Epithelial cell of proximal tubule (primary cell): ENCODE data around the gene HOXA9. TPM values are rescaled to one million over a fixed set of nuclear protein-coding genes. Genes with fewer than 3 reads are reported as not detected.
A peak's percentile ranks its signal among the peaks of the same experiment; 100 is the strongest.

ENCODE experiments used
- DNase-seq: peaks from one replicate; pipeline ENCODE4 v3.0.0-alpha.2; 2011; ENCODE audit warnings: low read depth
- H3K4me3 ChIP-seq: 2 replicates; pipeline ENCODE4 v1.5.1; 2011; ENCODE audit warnings: low read depth, mild to moderate bottlenecking, low read length
- total RNA-seq: library from RNA; depleted of rRNA; stranded (reverse); fragments of >200 nt; gene quantifications from 2 replicates; pipeline ENCODE4 v1.2.3, GENCODE V29; 2015
- TF ChIP-seq, protein P1 (sequence below): conservative IDR thresholded peaks from 2 replicates; pipeline ENCODE4 v1.5.1; 2012; ENCODE audit warnings: low read depth, mild to moderate bottlenecking, low read length

The HOXA9 gene
- total RNA-seq, 1 donor from 2014 or later = 104 TPM

DNA sequence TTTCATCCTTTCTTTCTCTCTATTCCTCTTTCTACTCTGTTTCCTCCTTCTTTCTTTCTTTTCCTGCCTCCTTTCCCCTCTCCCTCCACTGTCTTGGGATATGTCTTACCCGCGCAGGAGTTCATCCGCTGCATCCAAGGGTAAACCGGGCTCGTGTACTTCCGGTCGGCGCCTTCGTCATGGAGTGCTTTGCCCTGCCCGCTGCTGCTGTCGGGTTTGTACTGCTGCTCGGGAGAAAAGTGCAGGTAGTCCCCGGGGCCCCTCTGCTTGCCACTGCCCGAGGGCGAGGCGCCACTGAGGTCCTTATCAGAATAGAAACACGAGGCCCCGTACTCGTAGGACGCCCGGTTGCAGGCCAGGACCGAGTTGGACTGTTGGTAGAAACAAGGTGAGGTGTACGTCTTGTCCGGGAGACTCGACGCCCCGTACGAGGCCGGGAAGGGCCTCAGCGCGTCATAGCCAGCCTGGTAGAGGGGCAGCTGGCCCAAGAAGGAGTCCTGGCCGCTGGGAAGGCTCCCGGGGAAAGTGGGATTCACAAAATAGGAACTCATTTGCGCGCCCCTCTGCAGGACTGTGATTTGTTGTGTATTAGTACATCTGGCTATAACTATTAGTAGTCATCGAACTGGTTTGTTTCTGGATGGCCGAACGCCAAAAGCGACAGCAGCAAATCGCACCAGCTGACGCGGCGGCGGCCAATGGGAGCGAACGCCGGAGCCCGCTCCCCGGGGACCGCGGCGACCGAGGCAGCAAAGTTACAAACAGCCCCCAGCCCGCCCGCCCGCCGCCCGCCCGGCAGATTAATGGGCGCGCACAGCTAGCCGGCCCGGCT is 17.9 kb downstream of the HOXA9 start, which contains the start of gene HOXA6:
Gene HOXA6 (minus strand): TSS at position 576 of the 832 bp plus-strand sequence. CDS start 25 bp downstream, at position 551.
- TF ChIP-seq, protein P1, sequence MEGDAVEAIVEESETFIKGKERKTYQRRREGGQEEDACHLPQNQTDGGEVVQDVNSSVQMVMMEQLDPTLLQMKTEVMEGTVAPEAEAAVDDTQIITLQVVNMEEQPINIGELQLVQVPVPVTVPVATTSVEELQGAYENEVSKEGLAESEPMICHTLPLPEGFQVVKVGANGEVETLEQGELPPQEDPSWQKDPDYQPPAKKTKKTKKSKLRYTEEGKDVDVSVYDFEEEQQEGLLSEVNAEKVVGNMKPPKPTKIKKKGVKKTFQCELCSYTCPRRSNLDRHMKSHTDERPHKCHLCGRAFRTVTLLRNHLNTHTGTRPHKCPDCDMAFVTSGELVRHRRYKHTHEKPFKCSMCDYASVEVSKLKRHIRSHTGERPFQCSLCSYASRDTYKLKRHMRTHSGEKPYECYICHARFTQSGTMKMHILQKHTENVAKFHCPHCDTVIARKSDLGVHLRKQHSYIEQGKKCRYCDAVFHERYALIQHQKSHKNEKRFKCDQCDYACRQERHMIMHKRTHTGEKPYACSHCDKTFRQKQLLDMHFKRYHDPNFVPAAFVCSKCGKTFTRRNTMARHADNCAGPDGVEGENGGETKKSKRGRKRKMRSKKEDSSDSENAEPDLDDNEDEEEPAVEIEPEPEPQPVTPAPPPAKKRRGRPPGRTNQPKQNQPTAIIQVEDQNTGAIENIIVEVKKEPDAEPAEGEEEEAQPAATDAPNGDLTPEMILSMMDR = no peak
- peak within 1 kb of the TSS; percentile 75 for H3K4me3 ChIP-seq
- DNase-seq = no peak

GRCh38 chr7:27146491-27147198 is 18.7 kb downstream of the HOXA9 start:
- TF ChIP-seq, protein P1 = no peak
- no peak for DNase-seq
- peak overlapping the region; percentile 75 for H3K4me3 ChIP-seq

- no peak for DNase-seq
- peak overlapping the region; percentile 75 for H3K4me3 ChIP-seq
- TF ChIP-seq, protein P1 = no peak
These were observed 19.4 kb downstream of the HOXA9 start for GRCh38 chr7:27145914-27146412.

DNA sequence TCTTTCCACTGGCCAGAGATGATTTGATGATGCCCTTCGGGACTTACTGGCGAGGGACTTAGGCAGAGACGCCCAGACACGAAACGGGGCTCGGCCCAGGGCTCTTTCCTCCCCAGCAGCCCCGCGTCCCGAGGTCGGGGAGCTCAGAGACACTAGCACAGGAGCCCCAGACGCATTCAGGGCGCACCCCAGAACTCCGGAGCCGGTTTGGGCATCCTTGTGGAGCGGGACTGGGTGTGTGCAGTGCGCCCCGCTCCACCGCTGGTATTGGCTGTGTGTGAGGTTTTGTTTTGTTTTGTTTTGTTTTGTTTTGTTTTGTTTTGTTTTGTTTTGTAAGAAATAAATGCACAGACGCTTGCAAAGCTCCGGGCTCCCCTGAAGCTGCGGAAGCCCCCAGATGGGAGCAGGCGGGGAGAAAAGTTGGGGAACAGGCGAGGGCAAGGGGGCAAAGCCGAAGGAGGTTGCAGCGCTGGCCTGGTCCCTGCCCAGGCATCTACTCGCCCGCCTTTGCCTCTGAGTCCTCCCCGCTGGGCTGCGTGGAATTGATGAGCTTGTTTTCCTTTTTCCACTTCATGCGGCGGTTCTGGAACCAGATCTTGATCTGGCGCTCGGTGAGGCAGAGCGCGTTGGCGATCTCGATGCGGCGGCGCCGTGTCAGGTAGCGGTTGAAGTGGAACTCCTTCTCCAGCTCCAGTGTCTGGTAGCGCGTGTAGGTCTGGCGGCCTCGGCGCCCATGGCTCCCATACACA is 20.0 kb downstream of the HOXA9 start:
- TF ChIP-seq, protein P1 = no peak

DNA sequence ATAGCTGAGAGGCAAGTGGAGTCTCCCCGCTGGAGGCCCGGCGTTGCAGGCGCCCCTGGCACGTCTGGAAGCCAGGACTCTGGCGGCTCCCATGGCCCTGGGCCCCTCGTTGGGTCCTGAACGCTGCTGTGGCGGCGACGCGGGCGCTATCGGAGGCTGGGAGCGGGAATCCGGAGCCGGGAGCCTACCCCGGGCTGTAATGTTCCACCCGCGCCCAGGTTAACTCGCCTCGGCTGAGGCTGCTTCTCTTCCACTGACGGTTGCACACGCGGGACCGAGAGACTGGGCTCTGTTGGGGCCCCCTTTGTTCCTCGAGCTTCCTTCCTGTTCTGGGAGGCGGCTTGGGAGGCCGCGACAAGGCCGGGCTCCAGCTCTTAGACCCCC is 20.6 kb downstream of the HOXA9 start:
- TF ChIP-seq, protein P1 = no peak
- peak overlapping the region; percentile 75 for H3K4me3 ChIP-seq
- DNase-seq = no peak

More for the DNA sequence above, 20.0 kb downstream of the HOXA9 start:
- peak overlapping the region; percentile 75 for H3K4me3 ChIP-seq
- DNase-seq = no peak

DNA sequence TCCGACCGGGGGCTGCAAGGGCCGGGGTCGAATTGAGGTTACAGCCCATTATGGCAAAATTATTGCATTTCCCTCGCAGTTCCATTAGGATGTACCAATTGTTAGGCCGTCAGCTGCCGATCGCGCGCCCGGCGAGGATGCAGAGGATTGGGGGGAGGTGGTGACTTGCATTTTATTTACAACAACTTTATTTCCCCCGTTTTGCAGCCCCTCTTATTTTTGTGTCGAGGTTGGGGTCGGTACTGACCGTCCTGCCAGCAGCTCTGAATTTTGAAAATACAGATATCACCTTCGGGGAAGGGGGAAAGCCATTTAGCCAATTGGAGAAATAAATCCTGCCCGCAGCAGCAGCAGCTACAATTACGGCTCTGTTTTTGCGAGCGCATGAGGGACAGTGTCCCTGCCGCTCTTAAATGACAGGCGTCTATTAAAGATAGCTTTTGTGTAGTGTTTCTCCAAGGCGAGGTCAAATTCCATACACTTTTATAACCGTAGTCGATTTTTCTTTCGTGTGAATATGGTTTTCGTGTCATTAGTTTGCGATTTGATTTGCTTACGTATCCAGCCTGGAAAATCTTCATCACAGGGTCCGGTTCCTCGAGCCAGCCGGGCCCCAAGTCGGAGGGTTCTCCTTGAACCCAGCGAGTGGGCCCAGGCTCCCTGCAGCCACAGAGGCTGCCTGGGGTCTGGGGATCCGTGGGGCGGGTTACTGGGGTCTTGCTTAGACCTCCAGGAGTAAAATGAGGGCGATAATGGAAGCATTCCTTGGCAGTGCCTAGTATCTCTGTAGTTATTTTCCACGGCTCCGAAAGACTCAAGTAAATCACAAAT is 21.2 kb downstream of the HOXA9 start:
- TF ChIP-seq, protein P1 = no peak
- no peak for DNase-seq
- H3K4me3 ChIP-seq = peak overlapping the region; percentile 75
